ENCODE measurements around the gene CA6. TPM values are rescaled to one million over a fixed set of nuclear protein-coding genes. Genes with fewer than 3 reads are reported as not detected.
"Not testable (repeated sequence)": the region's sequence is repeated elsewhere in the genome, so short reads cannot be mapped to it uniquely, and the experiment has no call there.

The CA6 gene
- total RNA-seq, 4 donors from 2014 or later: not detected

DNA sequence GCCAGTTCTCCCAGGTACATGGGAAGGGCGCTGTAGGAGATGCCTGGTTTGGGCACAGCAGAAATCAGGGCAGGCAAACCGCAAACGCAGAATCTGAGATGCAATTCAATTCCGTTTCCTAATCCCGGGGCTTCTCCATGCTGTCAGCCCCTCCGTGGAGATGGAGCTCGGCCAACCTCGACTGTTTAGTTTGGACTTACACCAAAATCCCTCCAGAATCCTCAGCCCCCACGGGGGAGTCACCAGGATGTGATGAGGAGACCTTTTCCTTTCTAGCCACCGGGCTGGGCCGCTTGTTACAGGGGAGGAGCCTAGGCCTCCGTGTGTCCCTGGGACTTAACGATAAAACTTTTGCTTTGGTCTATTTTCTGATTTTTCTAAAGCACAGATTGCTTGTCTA is 72.7 kb downstream of the CA6 start:
- H3K4me1 ChIP-seq: peaks cover 0 to 6% (median 0%) of the 10 kb centered on the region in 4 donors
- no peaks in the 10 kb centered on the region for H3K36me3 ChIP-seq
- TF ChIP-seq POLR2A (IDR thresholded peaks at IDR 0.05): no peak
- TF ChIP-seq, protein P1, sequence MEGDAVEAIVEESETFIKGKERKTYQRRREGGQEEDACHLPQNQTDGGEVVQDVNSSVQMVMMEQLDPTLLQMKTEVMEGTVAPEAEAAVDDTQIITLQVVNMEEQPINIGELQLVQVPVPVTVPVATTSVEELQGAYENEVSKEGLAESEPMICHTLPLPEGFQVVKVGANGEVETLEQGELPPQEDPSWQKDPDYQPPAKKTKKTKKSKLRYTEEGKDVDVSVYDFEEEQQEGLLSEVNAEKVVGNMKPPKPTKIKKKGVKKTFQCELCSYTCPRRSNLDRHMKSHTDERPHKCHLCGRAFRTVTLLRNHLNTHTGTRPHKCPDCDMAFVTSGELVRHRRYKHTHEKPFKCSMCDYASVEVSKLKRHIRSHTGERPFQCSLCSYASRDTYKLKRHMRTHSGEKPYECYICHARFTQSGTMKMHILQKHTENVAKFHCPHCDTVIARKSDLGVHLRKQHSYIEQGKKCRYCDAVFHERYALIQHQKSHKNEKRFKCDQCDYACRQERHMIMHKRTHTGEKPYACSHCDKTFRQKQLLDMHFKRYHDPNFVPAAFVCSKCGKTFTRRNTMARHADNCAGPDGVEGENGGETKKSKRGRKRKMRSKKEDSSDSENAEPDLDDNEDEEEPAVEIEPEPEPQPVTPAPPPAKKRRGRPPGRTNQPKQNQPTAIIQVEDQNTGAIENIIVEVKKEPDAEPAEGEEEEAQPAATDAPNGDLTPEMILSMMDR (IDR thresholded peaks at IDR 0.05): no peak
- no peaks in the 10 kb centered on the region for H3K27me3 ChIP-seq
- H3K9me3 ChIP-seq: no peaks in the 10 kb centered on the region
- no peak for DNase-seq
- no peak overlapping the region for H3K27ac ChIP-seq
- no peak overlapping the region for H3K4me3 ChIP-seq

DNA sequence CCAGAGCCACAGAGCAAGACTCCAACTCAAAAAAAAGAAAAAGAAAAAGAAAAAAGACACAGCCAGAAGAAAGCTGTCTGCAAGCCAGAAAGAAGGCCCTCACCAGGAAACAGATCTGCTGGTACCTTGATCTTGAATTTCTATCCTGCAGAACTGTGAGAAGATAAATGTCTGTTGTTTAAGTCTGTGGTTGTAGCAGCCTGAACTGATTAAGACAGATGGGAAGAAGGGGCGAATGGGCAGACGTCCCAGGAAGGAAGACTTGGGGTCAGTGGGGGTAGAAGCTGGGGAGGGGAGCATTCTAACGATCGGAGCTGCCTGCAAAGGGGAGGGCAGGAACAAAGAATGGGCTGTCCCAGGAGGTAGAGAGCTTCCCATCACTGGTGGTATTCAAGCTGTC is 74.2 kb downstream of the CA6 start:
- no peaks in the 10 kb centered on the region for H3K36me3 ChIP-seq
- H3K27ac ChIP-seq: no peak overlapping the region
- no peaks in the 10 kb centered on the region for H3K27me3 ChIP-seq
- no peaks in the 10 kb centered on the region for H3K9me3 ChIP-seq
- DNase-seq: no peak
- H3K4me3 ChIP-seq: no peak overlapping the region
- peaks cover 0 to 6% (median 0%) of the 10 kb centered on the region in 4 donors for H3K4me1 ChIP-seq
- TF ChIP-seq, protein P1 (IDR thresholded peaks at IDR 0.05): no peak
- no peak for TF ChIP-seq POLR2A (IDR thresholded peaks at IDR 0.05)

DNA sequence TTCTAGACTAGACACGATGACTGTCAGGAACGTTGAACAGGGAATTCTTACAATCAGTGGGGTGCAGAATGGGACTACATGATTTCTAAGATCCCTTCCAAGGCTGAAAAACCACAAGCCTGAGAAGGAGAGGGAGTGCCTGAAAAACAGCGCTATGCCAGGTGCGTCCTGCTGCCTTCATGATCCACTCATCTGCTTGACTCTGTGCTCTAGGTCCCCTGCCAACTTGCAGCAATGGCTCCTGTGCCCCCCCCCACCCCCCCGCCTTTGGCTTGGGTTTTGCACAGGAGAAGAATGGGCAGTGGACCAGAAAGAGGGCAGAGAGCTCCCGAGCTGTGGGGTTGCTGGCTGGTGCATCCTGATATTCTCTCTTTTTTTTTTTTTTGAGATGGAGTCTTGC is 74.6 kb downstream of the CA6 start:
- Histone ChIP-seq H3K27ac (no peak overlapping the region), H3K4me3 (no peak overlapping the region), H3K4me1 (peaks cover 0 to 6% (median 0%) of the 10 kb centered on the region in 4 donors), H3K36me3 (no peaks in the 10 kb centered on the region), H3K9me3 (no peaks in the 10 kb centered on the region), H3K27me3 (no peaks in the 10 kb centered on the region)
- no peak for TF ChIP-seq POLR2A (IDR thresholded peaks at IDR 0.05)
- TF ChIP-seq, protein P1 (IDR thresholded peaks at IDR 0.05): no peak
- DNase-seq: no peak

DNA sequence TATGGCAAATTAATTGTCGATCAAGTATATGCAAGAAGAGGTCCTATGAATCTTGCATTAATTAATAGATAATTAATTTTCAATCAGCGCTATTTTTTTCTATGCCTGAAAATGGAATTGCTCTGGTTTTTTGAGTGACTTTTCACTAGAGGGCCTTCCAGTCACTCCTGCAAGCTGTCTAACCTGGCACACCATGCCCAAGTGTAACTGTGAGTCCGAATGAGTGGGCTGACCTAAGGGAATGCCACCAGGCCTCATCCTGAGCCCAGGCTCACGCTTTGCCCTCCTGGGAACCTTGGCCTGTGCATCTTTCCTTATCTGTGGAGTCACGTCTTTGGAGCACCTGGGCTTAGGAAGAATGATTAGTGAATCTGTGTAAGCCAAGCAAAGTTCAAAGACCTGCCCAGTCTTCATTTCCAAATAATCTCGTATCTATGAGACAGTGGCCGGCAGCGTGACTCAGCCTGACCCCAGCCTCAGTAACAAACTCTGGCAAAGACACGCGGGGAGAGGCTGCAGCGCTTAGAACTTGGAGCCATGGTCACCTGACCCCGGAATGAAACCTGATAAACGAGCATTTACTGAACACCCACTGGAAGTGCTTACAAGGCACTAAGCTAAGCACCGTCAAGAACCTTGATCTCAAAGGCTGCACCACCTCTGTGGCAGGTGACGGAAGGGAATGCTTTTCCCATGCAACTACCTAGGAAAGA is 76.5 kb downstream of the CA6 start:
- not testable (repeated sequence) for H3K4me3 ChIP-seq, H3K36me3 ChIP-seq, H3K27me3 ChIP-seq, H3K9me3 ChIP-seq, H3K4me1 ChIP-seq
- peak overlapping the region in 2 of 4 donors; percentile 73 to 75 for H3K27ac ChIP-seq
- peak in 1 of 3 donors; percentile 72 for DNase-seq

DNA sequence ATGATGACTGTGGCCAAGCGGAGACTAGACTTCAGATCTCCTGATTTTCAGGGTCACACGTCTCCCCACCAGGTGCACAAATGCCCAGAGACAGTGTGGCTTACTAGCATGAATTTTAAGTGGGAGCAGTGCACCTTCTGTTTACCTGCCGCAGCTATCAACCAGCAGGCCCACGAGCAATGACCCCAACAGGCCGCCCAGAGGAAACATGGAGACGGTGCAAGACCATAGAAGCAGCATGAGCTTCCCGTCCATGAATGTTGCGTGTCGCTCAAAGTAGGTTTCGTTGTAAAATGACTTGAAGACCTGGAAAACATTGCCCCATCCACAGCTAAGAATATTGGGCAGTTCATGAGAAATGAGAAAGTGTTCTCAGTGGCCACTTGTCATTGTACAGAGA is 77.1 kb downstream of the CA6 start:
- H3K4me3 ChIP-seq: no peak overlapping the region
- DNase-seq: no peak
- H3K27me3 ChIP-seq: no peaks in the 10 kb centered on the region
- H3K27ac ChIP-seq: peak overlapping the region in 3 of 4 donors; percentile 17 to 75 (median 73)
- no peak for TF ChIP-seq POLR2A (IDR thresholded peaks at IDR 0.05)
- TF ChIP-seq, protein P1 (IDR thresholded peaks at IDR 0.05): no peak
- H3K36me3 ChIP-seq: no peaks in the 10 kb centered on the region
- no peaks in the 10 kb centered on the region for H3K9me3 ChIP-seq
- peaks cover 0 to 6% (median 3%) of the 10 kb centered on the region in 4 donors for H3K4me1 ChIP-seq

Small RNA genes within 50 kb of the gene (small RNA-seq; reads per million reads assigned to genes)
- gene AL139415.2 (0 reads per million in 2 donors), gene RN7SL451P (0 reads per million in 2 donors)

Other genes starting within 250 kb of the CA6 start
- gene RERE, start 128.2 kb upstream of the CA6 start, total RNA-seq: 100 to 1,000 TPM in 3 of 4 donors, 10 to 100 TPM in 1; 98.5 to 528 (median 110) TPM
- gene ENO1, start 67.2 kb upstream of the CA6 start, total RNA-seq: 100 to 1,000 TPM; 355 to 547 (median 484) TPM
- gene SLC2A7, start 80.6 kb downstream of the CA6 start, total RNA-seq: 1 to 10 TPM in 1 of 4 donors, not detected in 3; 3.3 TPM
- gene SLC2A5, start 123.8 kb downstream of the CA6 start, total RNA-seq: 100 to 1,000 TPM in 3 of 4 donors, 10 to 100 TPM in 1; 12.4 to 730 (median 340) TPM
- 100 to 1,000 TPM in 1 of 4 donors, 10 to 100 TPM in 2, 1 to 10 TPM in 1; 3.3 to 208 (median 10.4) TPM for gene GPR157, start 183.2 kb downstream of the CA6 start, total RNA-seq